Upper lobe of left lung (tissue), 4 donors: ENCODE measurements around the gene SMOC2.
"Not testable (repeated sequence)": the region's sequence is repeated elsewhere in the genome, so short reads cannot be mapped to it uniquely, and the experiment has no call there.

Source experiments
- POLR2A ChIP-seq, 4 donors: fragments of 450-650 bp; IDR thresholded peaks; one replicate each; pipeline ENCODE4 v1.5.1; 2016 to 2017; ENCODE audit warnings: antibody characterized with exemption in 4 of 4, mild to moderate bottlenecking in 2 of 4
- TF ChIP-seq, protein P1 (sequence below), 6 experiments: fragments of 450-650 bp in 4 of 6; fragments of 200-600 bp in 2 of 6; sonication (generic) in 2 of 6; IDR thresholded peaks; one replicate each; pipeline ENCODE4 v1.5.1; 2016 to 2019; ENCODE audit warnings: antibody characterized with exemption in 6 of 6

DNA sequence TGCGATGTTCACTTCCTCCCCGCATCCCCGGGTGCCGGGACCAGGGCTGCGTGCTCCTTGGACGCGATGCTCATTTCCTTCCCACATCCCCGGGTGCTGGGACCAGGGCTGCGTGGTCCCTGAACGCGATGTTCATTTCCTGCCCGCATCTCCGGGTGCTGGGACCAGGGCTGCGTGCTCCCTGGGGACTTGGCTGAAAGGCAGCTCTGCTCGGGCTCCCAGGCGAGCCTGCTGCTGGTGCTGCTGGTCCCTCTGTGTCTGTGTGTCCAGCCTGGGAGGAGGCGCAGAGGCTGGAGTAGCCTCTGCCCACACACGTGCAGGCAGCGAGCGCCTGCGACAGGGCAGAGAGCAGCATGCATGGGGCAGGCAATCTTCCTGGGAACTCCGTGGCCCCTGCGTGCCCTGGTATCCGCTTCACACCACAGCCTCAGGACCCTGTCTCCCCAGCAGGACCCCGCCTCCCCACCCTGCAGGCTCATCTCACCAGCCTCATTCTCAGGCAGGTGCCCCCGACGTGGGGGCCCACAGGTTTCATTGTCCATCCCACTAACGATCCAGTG, 132.4 kb downstream of the SMOC2 start:
- TF ChIP-seq, protein P1, sequence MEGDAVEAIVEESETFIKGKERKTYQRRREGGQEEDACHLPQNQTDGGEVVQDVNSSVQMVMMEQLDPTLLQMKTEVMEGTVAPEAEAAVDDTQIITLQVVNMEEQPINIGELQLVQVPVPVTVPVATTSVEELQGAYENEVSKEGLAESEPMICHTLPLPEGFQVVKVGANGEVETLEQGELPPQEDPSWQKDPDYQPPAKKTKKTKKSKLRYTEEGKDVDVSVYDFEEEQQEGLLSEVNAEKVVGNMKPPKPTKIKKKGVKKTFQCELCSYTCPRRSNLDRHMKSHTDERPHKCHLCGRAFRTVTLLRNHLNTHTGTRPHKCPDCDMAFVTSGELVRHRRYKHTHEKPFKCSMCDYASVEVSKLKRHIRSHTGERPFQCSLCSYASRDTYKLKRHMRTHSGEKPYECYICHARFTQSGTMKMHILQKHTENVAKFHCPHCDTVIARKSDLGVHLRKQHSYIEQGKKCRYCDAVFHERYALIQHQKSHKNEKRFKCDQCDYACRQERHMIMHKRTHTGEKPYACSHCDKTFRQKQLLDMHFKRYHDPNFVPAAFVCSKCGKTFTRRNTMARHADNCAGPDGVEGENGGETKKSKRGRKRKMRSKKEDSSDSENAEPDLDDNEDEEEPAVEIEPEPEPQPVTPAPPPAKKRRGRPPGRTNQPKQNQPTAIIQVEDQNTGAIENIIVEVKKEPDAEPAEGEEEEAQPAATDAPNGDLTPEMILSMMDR (IDR thresholded peaks at IDR 0.05) = not testable (repeated sequence)
- not testable (repeated sequence) for TF ChIP-seq POLR2A (IDR thresholded peaks at IDR 0.05)
